Retinal pigment epithelial cell (primary cell): Measurements from ENCODE around the gene SLC7A14.
A peak's percentile ranks its signal among the peaks of the same experiment; 100 is the strongest.

Source experiments
- DNase-seq: peaks from one replicate; pipeline ENCODE4 v3.0.0-alpha.2; 2010; ENCODE audit warnings: low read depth
- H3K4me3 ChIP-seq: 2 replicates; pipeline ENCODE4 v1.5.1; 2011; ENCODE audit warnings: mild to moderate bottlenecking, low read length, control low read depth, moderate library complexity
- CTCF ChIP-seq: conservative IDR thresholded peaks from 2 replicates; pipeline ENCODE4 v1.5.1; 2011; ENCODE audit warnings: low read depth, low read length, control low read depth, inconsistent platforms

SLC7A14 gene

GRCh38 chr3:170421758-170422157 lies 164.1 kb downstream of the SLC7A14 start:
- TF ChIP-seq CTCF = no peak
- DNase-seq = no peak
- H3K4me3 ChIP-seq = no peak overlapping the region

DNA sequence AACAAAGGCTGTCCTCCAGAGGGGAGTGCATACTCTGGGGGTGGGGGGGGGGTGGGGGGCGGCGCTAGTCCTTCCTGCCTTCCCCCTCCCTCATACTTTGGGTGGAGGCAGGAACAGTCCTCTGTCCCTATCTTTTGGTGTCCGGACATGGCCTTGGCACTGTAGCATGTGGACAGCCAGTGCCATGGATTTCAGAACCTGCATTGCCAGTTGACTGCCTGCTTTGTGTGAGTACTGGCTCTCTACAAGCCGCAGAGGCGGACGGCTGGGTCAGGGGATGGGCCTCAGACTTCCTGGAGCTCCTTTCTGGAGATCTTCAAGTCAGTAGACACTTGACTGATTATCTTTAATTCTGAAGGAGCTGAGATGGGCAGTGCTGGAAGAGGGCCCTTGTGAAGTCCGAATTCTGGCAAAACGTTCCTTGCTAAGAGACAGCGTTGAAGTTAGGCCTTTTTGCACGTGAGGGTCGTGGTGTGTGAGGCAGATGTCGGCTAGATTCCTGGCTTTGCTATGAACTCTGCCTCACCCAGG lies 164.7 kb downstream of the SLC7A14 start:
- H3K4me3 ChIP-seq = no peak overlapping the region
- no peak for DNase-seq
- TF ChIP-seq CTCF = no peak

DNA sequence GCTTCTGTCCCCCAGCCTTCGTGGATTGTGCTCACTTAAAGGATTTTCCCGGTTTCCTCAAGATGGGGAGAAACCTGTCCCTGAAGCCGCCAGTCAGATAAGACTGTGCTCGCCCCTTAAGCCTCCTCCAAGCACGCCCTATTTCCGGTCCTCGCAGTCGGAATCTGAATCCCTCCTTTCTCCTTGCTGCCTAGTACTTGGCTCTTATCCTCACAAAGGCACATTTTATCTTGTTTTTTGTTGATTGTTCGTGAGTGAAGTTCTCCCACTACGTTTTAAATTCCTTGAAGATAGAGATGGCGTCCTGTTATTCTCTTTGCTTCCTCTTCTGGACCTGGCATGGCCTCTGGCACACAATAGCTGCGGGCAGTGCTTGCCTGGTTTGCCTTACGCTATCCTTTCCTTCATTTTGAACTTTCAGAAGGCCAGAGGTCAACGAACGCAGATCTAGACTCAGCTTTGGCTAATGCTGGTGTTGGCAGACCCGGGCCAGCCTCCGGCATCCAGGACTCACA lies 165.5 kb downstream of the SLC7A14 start:
- no peak for DNase-seq
- peak overlapping the region; percentile 70 for H3K4me3 ChIP-seq
- no peak for TF ChIP-seq CTCF

GRCh38 chr3:170419557-170420087 lies 166.3 kb downstream of the SLC7A14 start:
- no peak for DNase-seq
- no peak for TF ChIP-seq CTCF
- H3K4me3 ChIP-seq = peak overlapping the region; percentile 70

GRCh38 chr3:170418422-170419398 lies 167.2 kb downstream of the SLC7A14 start, which contains the start of gene CLDN11:
CLDN11 (plus strand) TSS chr3:170418868; CDS start chr3:170419067, 199 bp downstream.
- H3K4me3 ChIP-seq = peak within 1 kb of the TSS; percentile 70
- DNase-seq = no peak
- TF ChIP-seq CTCF = peak; percentile 30

DNA sequence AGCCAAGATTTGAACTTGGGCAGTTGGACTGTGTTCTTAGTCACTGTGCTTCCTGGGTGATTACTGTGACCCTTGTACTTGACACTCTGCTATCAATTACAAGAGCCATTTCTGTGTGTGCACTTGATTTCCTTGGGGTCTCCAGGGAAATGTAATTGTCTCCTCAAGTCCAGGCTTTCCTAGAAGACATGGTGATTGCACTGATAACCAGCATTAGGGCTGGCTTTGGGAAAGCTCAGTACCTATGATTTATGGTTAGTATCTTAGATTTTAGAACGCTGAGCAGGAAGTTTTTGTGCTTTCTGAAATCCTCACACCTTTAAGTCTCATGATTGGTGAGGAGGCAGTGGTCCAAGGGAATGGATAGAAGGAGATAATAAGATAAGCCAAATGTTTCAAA lies 168.8 kb downstream of the SLC7A14 start:
- no peak overlapping the region for H3K4me3 ChIP-seq
- TF ChIP-seq CTCF = no peak
- no peak for DNase-seq
